Left ventricle myocardium inferior (tissue), 1 donor: ENCODE results near the gene IGF2BP1. TPM values are rescaled to one million over a fixed set of nuclear protein-coding genes. Genes with fewer than 3 reads are reported as not detected.

ENCODE experiments used
- DNase-seq: peaks from one replicate; pipeline ENCODE4 v3.0.0-alpha.2; 2020
- H3K27ac ChIP-seq: fragments of 200-600 bp; replicated peaks from 2 replicates; pipeline ENCODE4 v1.8.0; 2021
- H3K27me3 ChIP-seq: fragments of 200-600 bp; 2 replicates; pipeline ENCODE4 v1.8.0; 2021; ENCODE audit warnings: low read depth
- H3K36me3 ChIP-seq: fragments of 200-600 bp; 2 replicates; pipeline ENCODE4 v1.8.0; 2021
- H3K4me1 ChIP-seq: fragments of 200-600 bp; 2 replicates; pipeline ENCODE4 v1.8.0; 2021
- H3K4me3 ChIP-seq: fragments of 200-600 bp; 2 replicates; pipeline ENCODE4 v1.8.0; 2021; ENCODE audit warnings: mild to moderate bottlenecking, moderate library complexity
- H3K9me3 ChIP-seq: fragments of 200-600 bp; replicated peaks from 2 replicates; pipeline ENCODE4 v1.8.0; 2021
- intact Hi-C: fragments of 100-400 bp; cut with micrococcal nuclease; formaldehyde crosslinking; loops from one replicate; pipeline ENCODE4 v1.11.0; 2022
- total RNA-seq: library from RNA; stranded (reverse); fragmentation: NEBNext Ultra II Directional; extraction: Animal tissue kit (Norgen Biotek cat#: 25700); gene quantifications from one replicate; pipeline ENCODE4 v1.2.1, GENCODE V29; 2021
- TF ChIP-seq, protein P1 (sequence below): fragments of 200-600 bp; IDR thresholded peaks from 2 replicates; pipeline ENCODE4 v1.8.0; 2021; ENCODE audit warnings: antibody characterized with exemption, mild to moderate bottlenecking, borderline replicate concordance
- donor health status: DM: no; HTN: yes; CAD: no; lungs with severe emphysema.

IGF2BP1 gene
- total RNA-seq, 1 donor from 2014 or later, result not detected

- intact Hi-C loops, result no loop called here
- H3K4me1 ChIP-seq, result no peaks in the 10 kb centered on the region
- TF ChIP-seq, protein P1, sequence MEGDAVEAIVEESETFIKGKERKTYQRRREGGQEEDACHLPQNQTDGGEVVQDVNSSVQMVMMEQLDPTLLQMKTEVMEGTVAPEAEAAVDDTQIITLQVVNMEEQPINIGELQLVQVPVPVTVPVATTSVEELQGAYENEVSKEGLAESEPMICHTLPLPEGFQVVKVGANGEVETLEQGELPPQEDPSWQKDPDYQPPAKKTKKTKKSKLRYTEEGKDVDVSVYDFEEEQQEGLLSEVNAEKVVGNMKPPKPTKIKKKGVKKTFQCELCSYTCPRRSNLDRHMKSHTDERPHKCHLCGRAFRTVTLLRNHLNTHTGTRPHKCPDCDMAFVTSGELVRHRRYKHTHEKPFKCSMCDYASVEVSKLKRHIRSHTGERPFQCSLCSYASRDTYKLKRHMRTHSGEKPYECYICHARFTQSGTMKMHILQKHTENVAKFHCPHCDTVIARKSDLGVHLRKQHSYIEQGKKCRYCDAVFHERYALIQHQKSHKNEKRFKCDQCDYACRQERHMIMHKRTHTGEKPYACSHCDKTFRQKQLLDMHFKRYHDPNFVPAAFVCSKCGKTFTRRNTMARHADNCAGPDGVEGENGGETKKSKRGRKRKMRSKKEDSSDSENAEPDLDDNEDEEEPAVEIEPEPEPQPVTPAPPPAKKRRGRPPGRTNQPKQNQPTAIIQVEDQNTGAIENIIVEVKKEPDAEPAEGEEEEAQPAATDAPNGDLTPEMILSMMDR, result no peak
- peaks cover 80% of the 10 kb centered on the region for H3K27me3 ChIP-seq
- H3K4me3 ChIP-seq, result no peak overlapping the region
- no peaks in the 10 kb centered on the region for H3K36me3 ChIP-seq
- H3K9me3 ChIP-seq, result no peaks in the 10 kb centered on the region
- no peak overlapping the region for H3K27ac ChIP-seq
- DNase-seq, result no peak
Observed at GRCh38 chr17:49053171-49053829, 56.1 kb downstream of the IGF2BP1 start.

- intact Hi-C loops, result no loop called here
- DNase-seq, result no peak
- Histone ChIP-seq H3K9me3 (no peaks in the 10 kb centered on the region), H3K27ac (no peak overlapping the region), H3K4me1 (no peaks in the 10 kb centered on the region), H3K36me3 (no peaks in the 10 kb centered on the region), H3K27me3 (peaks cover 82% of the 10 kb centered on the region), H3K4me3 (no peak overlapping the region)
- TF ChIP-seq, protein P1, result no peak
Observed at GRCh38 chr17:49054342-49055092, 57.3 kb downstream of the IGF2BP1 start.

DNA sequence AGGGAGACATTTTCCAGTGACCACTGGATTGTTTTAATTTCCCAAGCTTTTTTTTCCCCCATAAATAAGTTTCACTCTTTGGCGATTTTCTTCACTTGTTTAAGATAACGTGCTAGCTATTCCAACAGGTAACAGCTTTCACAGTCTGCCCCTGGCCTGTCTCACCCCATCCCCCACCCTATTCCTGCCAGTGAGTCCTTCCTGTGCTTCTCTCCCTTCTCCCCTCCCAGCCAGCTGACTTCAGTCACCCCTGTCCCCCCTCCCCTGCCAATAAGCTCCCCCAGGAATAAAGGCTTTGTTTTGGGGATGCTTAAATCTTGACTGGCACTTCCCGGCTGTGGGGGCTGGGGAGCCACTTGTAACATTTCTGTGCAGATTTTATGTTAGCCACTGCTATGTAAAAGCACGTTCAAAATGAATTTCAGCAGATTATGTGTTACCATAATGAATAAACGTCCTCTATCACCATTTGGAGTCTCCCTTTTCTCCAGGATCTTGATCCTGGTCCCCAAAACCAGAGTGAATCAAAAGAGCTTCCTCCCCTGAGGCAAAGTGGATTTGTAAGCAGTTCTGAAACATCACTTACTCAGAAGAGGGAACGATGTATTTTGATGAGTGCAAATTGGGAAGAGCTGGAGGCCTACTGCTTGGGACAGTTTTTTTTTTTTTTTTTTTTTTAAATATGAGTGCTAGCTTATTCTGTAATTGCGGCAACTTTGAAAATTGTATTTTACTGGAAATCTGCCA is 58.2 kb downstream of the IGF2BP1 start:
- peaks cover 82% of the 10 kb centered on the region for H3K27me3 ChIP-seq
- TF ChIP-seq, protein P1, result no peak
- no peak overlapping the region for H3K27ac ChIP-seq

DNA sequence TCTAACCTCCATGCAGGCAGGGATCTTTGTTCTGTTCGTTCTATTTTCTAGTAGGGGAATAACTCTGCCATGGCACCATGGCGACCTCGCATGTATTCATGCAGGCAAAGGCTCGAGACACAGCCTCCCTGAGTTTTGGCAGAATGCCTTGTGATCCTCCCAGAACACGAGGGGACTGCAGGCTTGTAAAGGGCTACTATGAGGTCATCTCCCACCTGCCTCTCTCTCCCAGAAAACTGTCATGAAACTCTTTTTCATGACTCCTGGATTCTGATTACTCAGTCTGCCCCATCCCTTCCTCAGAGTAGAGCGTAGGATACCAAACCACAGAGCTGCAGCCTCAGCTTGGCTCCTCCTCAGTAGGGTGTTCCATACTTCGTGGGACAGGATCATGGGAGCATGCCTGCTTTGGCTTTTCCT is 64.3 kb downstream of the IGF2BP1 start:
- H3K27ac ChIP-seq, result no peak overlapping the region
- no peaks in the 10 kb centered on the region for H3K36me3 ChIP-seq
- H3K9me3 ChIP-seq, result no peaks in the 10 kb centered on the region
- no peak for DNase-seq
- peaks cover 63% of the 10 kb centered on the region for H3K27me3 ChIP-seq
- intact Hi-C loops, result no loop called here
- H3K4me3 ChIP-seq, result no peak overlapping the region
- H3K4me1 ChIP-seq, result no peaks in the 10 kb centered on the region
- TF ChIP-seq, protein P1, result no peak

More for the DNA sequence above, 58.2 kb downstream of the IGF2BP1 start:
- H3K9me3 ChIP-seq, result no peaks in the 10 kb centered on the region
- no peak for DNase-seq
- no peaks in the 10 kb centered on the region for H3K36me3 ChIP-seq
- no peak overlapping the region for H3K4me3 ChIP-seq
- intact Hi-C loops, result no loop called here
- H3K4me1 ChIP-seq, result no peaks in the 10 kb centered on the region

- TF ChIP-seq, protein P1, result no peak
- Histone ChIP-seq H3K4me1 (no peaks in the 10 kb centered on the region), H3K9me3 (no peaks in the 10 kb centered on the region), H3K4me3 (no peak overlapping the region), H3K27me3 (peaks cover 63% of the 10 kb centered on the region), H3K27ac (no peak overlapping the region), H3K36me3 (no peaks in the 10 kb centered on the region)
- DNase-seq, result no peak
- intact Hi-C loops, result no loop called here
Observed at GRCh38 chr17:49063652-49064051, 66.5 kb downstream of the IGF2BP1 start.
